Epithelial cell of esophagus (primary cell): ENCODE measurements around the gene RNF168.

Experiments
- DNase-seq: peaks from one replicate; pipeline ENCODE4 v3.0.0; 2010; ENCODE audit warnings: low read depth
- H3K4me3 ChIP-seq: 2 replicates; pipeline ENCODE4 v1.5.1; 2011; ENCODE audit warnings: mild to moderate bottlenecking, low read length, control low read depth
- TF ChIP-seq, protein P1 (sequence below): IDR thresholded peaks from 2 replicates; pipeline ENCODE4 v1.5.1; 2011; ENCODE audit warnings: low read depth, mild to moderate bottlenecking, low read length, control low read depth, inconsistent platforms; ENCODE audit not compliant: insufficient read depth; ENCODE audit errors: missing control alignments

RNF168 gene

DNA sequence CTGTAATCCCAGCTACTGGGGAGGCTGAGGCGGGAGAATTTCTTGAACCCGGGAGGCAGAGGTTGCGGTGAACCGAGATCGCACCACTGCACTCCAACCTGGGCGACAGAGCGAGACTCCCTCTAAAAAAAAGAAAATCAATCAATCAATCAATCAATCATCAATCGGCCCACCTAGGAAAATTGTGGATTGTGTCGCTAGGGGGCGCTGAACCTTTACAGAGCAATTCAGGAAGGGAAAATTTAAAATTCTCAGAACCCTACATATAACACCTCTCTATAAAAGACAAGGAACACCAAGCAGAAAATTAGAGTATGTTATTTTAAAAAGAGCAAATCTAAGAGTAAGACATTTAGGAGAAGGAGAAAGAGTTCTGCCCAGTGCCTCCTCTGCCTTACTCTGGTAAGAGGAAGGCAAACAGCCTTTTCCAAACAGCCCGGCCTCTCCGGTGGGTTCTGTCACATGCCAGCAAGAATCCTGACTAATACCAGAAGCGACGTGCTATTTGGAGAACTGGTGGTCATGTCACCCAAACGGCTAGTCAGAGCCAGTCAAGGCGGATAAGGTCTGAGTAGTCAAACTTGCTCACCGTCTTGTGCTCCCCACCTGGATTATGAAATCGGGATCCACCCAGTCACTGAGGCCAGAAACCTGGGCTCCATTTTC is 33.9 kb upstream of the RNF168 start:
- TF ChIP-seq, protein P1, sequence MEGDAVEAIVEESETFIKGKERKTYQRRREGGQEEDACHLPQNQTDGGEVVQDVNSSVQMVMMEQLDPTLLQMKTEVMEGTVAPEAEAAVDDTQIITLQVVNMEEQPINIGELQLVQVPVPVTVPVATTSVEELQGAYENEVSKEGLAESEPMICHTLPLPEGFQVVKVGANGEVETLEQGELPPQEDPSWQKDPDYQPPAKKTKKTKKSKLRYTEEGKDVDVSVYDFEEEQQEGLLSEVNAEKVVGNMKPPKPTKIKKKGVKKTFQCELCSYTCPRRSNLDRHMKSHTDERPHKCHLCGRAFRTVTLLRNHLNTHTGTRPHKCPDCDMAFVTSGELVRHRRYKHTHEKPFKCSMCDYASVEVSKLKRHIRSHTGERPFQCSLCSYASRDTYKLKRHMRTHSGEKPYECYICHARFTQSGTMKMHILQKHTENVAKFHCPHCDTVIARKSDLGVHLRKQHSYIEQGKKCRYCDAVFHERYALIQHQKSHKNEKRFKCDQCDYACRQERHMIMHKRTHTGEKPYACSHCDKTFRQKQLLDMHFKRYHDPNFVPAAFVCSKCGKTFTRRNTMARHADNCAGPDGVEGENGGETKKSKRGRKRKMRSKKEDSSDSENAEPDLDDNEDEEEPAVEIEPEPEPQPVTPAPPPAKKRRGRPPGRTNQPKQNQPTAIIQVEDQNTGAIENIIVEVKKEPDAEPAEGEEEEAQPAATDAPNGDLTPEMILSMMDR = peak; percentile 60
- DNase-seq = peak; percentile 93
- no peak overlapping the region for H3K4me3 ChIP-seq

DNA sequence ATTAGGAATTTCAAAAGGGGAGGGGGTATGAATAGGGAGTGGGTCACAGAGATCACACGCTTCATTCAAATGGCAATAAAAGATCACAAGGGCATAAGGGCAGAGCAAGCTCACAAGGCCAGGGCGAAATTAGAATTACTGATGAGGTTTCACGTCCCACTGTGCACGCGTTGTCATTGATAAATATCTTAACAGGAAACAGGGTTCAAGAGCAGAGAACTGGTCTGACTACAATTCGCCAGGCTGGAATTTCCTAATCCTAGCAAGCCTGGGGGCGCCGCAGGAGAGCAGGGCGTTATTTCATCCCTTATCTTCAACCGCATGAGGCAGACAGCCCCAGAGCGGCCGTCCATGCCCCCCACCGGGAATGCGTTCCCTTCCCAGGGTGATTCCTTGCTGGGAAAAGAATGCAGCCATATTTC is 29.7 kb upstream of the RNF168 start:
- no peak for DNase-seq
- TF ChIP-seq, protein P1 = no peak

DNA sequence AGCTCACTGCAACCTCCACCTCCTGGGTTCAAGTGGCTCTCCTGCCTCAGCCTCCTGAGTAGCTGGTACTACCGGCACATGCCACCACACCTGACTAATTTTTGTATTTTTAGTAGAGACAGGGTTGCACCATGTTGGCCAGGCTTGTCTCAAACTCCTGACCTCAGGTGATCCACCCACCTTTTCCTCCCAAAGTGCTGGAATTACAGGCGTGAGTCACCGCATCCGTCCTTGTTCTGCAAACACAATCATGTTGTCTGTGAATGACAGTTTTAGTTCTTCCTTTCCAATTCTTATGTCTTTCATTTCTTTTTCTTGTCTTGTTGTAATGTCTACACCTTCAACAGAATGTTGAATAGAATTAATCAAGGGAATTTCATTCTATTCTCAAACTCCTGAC is 27.9 kb upstream of the RNF168 start:
- TF ChIP-seq, protein P1 = no peak
- DNase-seq = peak; percentile 63

More for the DNA sequence above, 29.7 kb upstream of the RNF168 start:
- no peak overlapping the region for H3K4me3 ChIP-seq

DNA sequence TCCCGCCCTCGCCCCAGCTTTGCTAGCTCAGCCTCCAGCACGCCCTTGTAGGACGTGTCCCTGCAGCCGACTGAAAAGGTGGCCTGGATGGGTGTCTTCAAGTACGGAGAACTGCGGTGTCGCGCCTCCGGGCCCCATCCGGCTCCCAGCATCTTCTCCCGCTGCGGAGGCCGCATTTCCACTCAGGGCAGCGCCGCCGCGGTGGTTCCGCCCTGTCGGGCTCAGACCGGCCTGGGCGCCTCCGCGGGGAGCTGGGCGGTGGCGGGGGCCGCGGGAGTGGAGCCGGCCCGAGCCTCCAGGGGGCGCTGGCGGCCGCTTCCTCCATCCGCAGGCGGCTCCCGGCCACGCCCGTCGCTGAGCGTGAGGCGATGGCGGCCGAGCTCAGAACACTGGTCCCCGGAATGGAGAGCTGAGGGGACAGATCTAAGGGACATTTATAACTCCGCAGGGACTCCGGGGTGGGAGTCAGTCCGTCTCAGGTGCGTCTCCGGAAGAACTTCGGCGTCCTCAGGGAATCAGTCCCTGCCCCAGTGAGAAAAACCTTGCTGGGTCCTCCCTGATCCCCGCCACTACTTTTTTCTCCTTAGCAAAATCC is 25.2 kb upstream of the RNF168 start:
- peak; percentile 57 for DNase-seq
- TF ChIP-seq, protein P1 = peak; percentile 35
- H3K4me3 ChIP-seq = peak overlapping the region; percentile 42

More for the DNA sequence above, 27.9 kb upstream of the RNF168 start:
- H3K4me3 ChIP-seq = no peak overlapping the region

DNA sequence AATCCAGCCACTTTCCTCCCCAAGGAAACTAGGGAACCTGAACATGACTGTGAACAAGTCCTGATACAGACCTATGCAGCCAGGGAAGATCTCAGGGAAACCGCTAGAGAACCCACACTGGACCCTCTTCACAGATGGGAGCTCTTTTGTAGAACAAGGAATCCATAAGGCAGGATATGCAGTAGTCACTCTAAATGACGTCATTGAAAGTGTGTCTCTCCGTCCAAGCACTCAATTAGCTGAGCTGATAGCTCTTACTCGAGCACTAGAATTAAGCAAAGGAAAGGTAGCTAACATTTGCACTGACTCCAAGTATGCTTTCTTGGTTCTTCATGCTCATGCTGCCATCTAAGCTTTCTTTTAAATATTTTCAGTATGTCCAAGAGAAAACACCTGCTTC is 21.6 kb upstream of the RNF168 start:
- H3K4me3 ChIP-seq = no peak overlapping the region
- TF ChIP-seq, protein P1 = no peak
- DNase-seq = no peak

DNA sequence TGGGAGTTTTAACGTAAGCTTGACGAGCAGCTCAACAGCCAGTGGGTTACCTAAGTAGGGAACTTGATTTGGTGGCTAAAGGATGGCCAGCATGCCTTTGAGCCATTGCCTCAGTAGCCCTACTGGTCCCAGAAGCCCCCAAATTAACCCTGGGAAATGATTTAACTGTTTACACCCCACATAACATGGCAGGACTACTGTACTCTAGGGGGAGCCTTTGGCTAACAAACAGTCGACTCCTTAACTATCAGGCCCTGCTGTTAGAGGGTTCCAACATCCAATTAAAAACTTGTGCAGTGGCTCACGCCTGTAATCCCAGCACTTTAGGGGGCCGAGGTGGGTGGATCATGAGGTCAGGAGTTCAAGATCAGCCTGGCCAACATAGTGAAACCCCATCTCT is 21.0 kb upstream of the RNF168 start:
- peak; percentile 32 for DNase-seq
- TF ChIP-seq, protein P1 = peak; percentile 16
- H3K4me3 ChIP-seq = no peak overlapping the region
